C4-2B (cell line): ENCODE data around the gene EFNA1.

Experiments
- H3K27ac ChIP-seq: fragments of 450-650 bp; 2 replicates; pipeline ENCODE4 v1.5.1; 2017
- CTCF ChIP-seq: fragments of 450-650 bp; conservative IDR thresholded peaks from 2 replicates; pipeline ENCODE4 v1.5.1; 2017; ENCODE audit warnings: mild to moderate bottlenecking
- ZFX ChIP-seq: fragments of 450-650 bp; IDR thresholded peaks from 2 replicates; pipeline ENCODE4 v1.6.1; 2017

The EFNA1 gene

GRCh38 chr1:155121249-155121648 is 6.4 kb upstream of the EFNA1 start:
- TF ChIP-seq CTCF (no peak), ZFX (no peak)
- peak overlapping the region; percentile 39; the same call in 1 of the 2 replicates for H3K27ac ChIP-seq

GRCh38 chr1:155122308-155122707 is 5.4 kb upstream of the EFNA1 start:
- H3K27ac ChIP-seq: no peak overlapping the region
- TF ChIP-seq CTCF (no peak), ZFX (no peak)

- TF ChIP-seq ZFX (no peak), CTCF (no peak)
- peak overlapping the region; percentile 95 for H3K27ac ChIP-seq
Measured at GRCh38 chr1:155123801-155124200, 3.9 kb upstream of the EFNA1 start.

GRCh38 chr1:155124503-155125463 is 2.9 kb upstream of the EFNA1 start:
- H3K27ac ChIP-seq: peak overlapping the region; percentile 95
- TF ChIP-seq CTCF (no peak), ZFX (no peak)

GRCh38 chr1:155125511-155125945 is 2.1 kb upstream of the EFNA1 start:
- TF ChIP-seq CTCF (no peak), ZFX (no peak)
- peak overlapping the region; percentile 95 for H3K27ac ChIP-seq

- peak overlapping the region; percentile 95 for H3K27ac ChIP-seq
- TF ChIP-seq ZFX: peak; percentile 60; the same call in 1 of the 2 replicates
- no peak for TF ChIP-seq CTCF
Measured at GRCh38 chr1:155125946-155126555, 1.6 kb upstream of the EFNA1 start.

- H3K27ac ChIP-seq: peak overlapping the region; percentile 95
- TF ChIP-seq CTCF (no peak), ZFX (no peak)
Measured at GRCh38 chr1:155126556-155127104, 1.0 kb upstream of the EFNA1 start.
